NT2/D1 (cell line): Measurements from ENCODE around the gene KANK2.

ENCODE experiments used
- DNase-seq: peaks from one replicate; pipeline ENCODE4 v3.0.0-alpha.2; 2011; ENCODE audit warnings: low read depth, low spot score
- H3K27me3 ChIP-seq: 2 replicates; pipeline ENCODE4 v1.6.0; 2011; ENCODE audit warnings: mild to moderate bottlenecking; ENCODE audit not compliant: insufficient read length, insufficient read depth
- H3K36me3 ChIP-seq: 2 replicates; pipeline ENCODE4 v1.6.1; 2011; ENCODE audit warnings: mild to moderate bottlenecking, low read length, mixed read lengths; ENCODE audit not compliant: insufficient read depth, insufficient read length
- H3K4me1 ChIP-seq: 2 replicates; pipeline ENCODE4 v1.5.1; 2011; ENCODE audit not compliant: insufficient read depth, insufficient read length
- H3K4me3 ChIP-seq: 2 replicates; pipeline ENCODE4 v1.5.1; 2011; ENCODE audit warnings: low read depth; ENCODE audit not compliant: insufficient read length
- H3K9ac ChIP-seq: 2 replicates; pipeline ENCODE4 v1.6.0; 2011; ENCODE audit warnings: low read depth; ENCODE audit not compliant: insufficient read length
- H3K9me3 ChIP-seq: 2 replicates; pipeline ENCODE4 v1.5.1; 2011; ENCODE audit warnings: mild to moderate bottlenecking, low read length; ENCODE audit not compliant: insufficient read depth
- SUZ12 ChIP-seq: IDR thresholded peaks from 2 replicates; pipeline ENCODE4 v1.6.1; 2011; ENCODE audit not compliant: insufficient read length, insufficient read depth; ENCODE audit errors: extremely low read depth
- YY1 ChIP-seq: IDR thresholded peaks from 2 replicates; pipeline ENCODE4 v1.6.1; 2011; ENCODE audit not compliant: insufficient read length, insufficient read depth
- ZNF274 ChIP-seq: IDR thresholded peaks from 2 replicates; pipeline ENCODE4 v1.6.1; 2011; ENCODE audit warnings: mild to moderate bottlenecking, low read depth, low read length

Gene KANK2

GRCh38 chr19:11154683-11155047 lies 42.7 kb downstream of the KANK2 start:
- Histone ChIP-seq H3K9ac (peak overlapping the region; percentile 97), H3K36me3 (peaks cover 25% of the 10 kb centered on the region), H3K9me3 (no peaks in the 10 kb centered on the region), H3K4me3 (peak overlapping the region; percentile 97), H3K27me3 (no peaks in the 10 kb centered on the region), H3K4me1 (peaks cover 10% of the 10 kb centered on the region)
- DNase-seq: no peak
- TF ChIP-seq YY1: no peak
- TF ChIP-seq SUZ12: no peak
- TF ChIP-seq ZNF274: no peak

- DNase-seq: no peak
- Histone ChIP-seq H3K4me3 (no peak overlapping the region), H3K9me3 (no peaks in the 10 kb centered on the region), H3K27me3 (no peaks in the 10 kb centered on the region), H3K4me1 (peaks cover 10% of the 10 kb centered on the region), H3K36me3 (peaks cover 42% of the 10 kb centered on the region), H3K9ac (peak overlapping the region; percentile 21)
- TF ChIP-seq SUZ12 (no peak), ZNF274 (no peak), YY1 (no peak)
Observed at GRCh38 chr19:11152318-11153062, 44.9 kb downstream of the KANK2 start.

- Histone ChIP-seq H3K4me1 (peaks cover 10% of the 10 kb centered on the region), H3K27me3 (no peaks in the 10 kb centered on the region), H3K4me3 (no peak overlapping the region), H3K9ac (no peak overlapping the region), H3K36me3 (peaks cover 49% of the 10 kb centered on the region), H3K9me3 (no peaks in the 10 kb centered on the region)
- TF ChIP-seq ZNF274 (no peak), YY1 (no peak), SUZ12 (no peak)
- no peak for DNase-seq
Observed at GRCh38 chr19:11151181-11151580, 46.2 kb downstream of the KANK2 start.

- Histone ChIP-seq H3K36me3 (peaks cover 56% of the 10 kb centered on the region), H3K4me1 (peaks cover 11% of the 10 kb centered on the region), H3K4me3 (no peak overlapping the region), H3K27me3 (no peaks in the 10 kb centered on the region), H3K9ac (peak overlapping the region; percentile 17), H3K9me3 (no peaks in the 10 kb centered on the region)
- TF ChIP-seq SUZ12: no peak
- no peak for DNase-seq
Observed at GRCh38 chr19:11148001-11148400, 49.3 kb downstream of the KANK2 start.

DNA sequence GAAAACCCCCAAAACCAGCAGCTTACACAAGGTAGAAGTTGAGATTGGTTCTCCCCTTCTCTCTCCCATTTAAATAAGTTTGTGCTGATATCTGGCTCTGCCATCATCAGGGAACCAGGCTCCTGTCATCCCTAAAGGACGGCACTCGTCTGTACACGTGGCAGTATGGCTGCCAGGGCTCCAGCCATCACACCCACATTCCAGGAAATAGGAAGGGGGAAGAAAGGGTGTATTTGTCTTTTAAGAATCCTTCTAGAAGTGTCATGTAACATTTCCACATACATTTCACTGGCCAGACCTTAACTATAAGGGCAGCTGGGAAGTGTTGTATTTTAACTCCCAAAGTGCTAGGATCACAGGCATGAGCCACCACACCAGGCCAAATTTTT lies 51.8 kb downstream of the KANK2 start:
- Histone ChIP-seq H3K27me3 (no peaks in the 10 kb centered on the region), H3K4me3 (no peak overlapping the region), H3K36me3 (peaks cover 40% of the 10 kb centered on the region), H3K9ac (no peak overlapping the region), H3K9me3 (no peaks in the 10 kb centered on the region), H3K4me1 (peaks cover 17% of the 10 kb centered on the region)
- DNase-seq: no peak
- TF ChIP-seq YY1: no peak

GRCh38 chr19:11142528-11143171 lies 54.7 kb downstream of the KANK2 start:
- peak overlapping the region; percentile 25 for H3K4me3 ChIP-seq
- H3K4me1 ChIP-seq: peaks cover 27% of the 10 kb centered on the region
- H3K36me3 ChIP-seq: peaks cover 22% of the 10 kb centered on the region
- no peak for TF ChIP-seq SUZ12
- no peak for TF ChIP-seq ZNF274
- TF ChIP-seq YY1: no peak
- peak; percentile 62 for DNase-seq
- no peaks in the 10 kb centered on the region for H3K9me3 ChIP-seq
- H3K9ac ChIP-seq: peak overlapping the region; percentile 76
- no peaks in the 10 kb centered on the region for H3K27me3 ChIP-seq

DNA sequence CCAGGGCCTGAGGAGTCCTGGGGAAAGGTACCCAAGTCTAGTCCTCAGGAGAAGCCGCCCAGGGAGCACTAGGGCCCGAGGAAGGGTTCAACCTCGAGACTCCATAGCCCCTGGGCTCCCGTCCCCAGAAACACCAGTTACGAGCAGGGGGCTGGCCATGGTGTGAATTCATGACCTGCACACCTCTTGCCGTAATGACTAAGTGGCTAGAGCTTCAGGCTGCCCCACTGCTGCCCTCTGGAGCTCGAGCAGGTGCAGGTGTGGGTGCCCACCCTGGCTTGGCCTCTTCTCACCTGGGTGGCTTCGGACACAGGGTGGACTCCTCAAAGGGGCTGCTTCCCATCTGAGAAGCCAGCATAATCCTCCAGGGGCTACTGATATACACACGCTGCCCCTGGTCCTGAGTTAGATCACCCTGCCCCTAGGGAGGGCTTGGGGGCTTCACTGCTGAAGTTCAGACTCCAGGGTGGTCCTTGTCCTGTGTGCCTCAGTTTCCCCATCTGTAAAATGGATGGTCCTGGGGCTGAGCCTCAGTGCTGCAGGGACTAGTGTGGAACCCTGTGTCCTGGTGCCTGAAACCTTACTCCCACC lies 55.3 kb downstream of the KANK2 start:
- Histone ChIP-seq H3K9ac (peak overlapping the region; percentile 39), H3K36me3 (peaks cover 16% of the 10 kb centered on the region), H3K27me3 (no peaks in the 10 kb centered on the region), H3K9me3 (no peaks in the 10 kb centered on the region), H3K4me3 (no peak overlapping the region), H3K4me1 (peaks cover 29% of the 10 kb centered on the region)
- no peak for DNase-seq
- TF ChIP-seq SUZ12 (no peak), YY1 (no peak), ZNF274 (no peak)
